G401 (cell line): ENCODE measurements around the gene FARS2. TPM values are rescaled to one million over a fixed set of nuclear protein-coding genes. Genes with fewer than 3 reads are reported as not detected.
A peak's percentile ranks its signal among the peaks of the same experiment; 100 is the strongest.

Experiments used
- DNase-seq: peaks from one replicate; pipeline ENCODE4 v3.0.0-alpha.2; 2015; ENCODE audit warnings: low spot score
- in situ Hi-C: cut with HindIII; loops from 2 replicates; pipeline ENCODE4 v1.10.0; 2016; ENCODE audit warnings: low sequenced_read_pairs, mixed read lengths
- total RNA-seq: library from RNA; depleted of rRNA; stranded (reverse); fragments of >200 nt; shearing (Covaris generic); gene quantifications from 2 replicates; pipeline ENCODE4 v1.2.3, GENCODE V29; 2014

Gene FARS2
- total RNA-seq, 1 experiment from 2014 or later: 17.7 TPM

DNA sequence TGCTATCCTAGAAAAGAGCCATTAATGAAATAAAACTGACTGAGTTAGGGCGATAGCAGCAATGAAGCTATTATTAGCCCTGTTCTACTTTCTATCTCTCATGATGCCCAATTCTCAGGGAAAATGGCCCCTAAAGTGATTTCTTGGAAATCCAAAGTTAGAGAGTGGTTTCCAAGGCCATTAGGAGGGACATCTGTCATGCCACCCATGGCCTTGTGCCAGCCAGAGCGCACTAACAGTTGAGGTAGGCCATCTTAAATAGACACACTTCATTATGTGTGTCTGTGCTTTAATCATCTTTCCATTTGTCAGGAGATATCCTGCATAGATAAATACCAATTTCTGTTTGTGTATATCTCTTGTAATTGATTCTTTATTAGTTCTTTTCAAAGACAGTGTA lies 483.8 kb downstream of the FARS2 start:
- in situ Hi-C loops: no loop called here
- no peak for DNase-seq

DNA sequence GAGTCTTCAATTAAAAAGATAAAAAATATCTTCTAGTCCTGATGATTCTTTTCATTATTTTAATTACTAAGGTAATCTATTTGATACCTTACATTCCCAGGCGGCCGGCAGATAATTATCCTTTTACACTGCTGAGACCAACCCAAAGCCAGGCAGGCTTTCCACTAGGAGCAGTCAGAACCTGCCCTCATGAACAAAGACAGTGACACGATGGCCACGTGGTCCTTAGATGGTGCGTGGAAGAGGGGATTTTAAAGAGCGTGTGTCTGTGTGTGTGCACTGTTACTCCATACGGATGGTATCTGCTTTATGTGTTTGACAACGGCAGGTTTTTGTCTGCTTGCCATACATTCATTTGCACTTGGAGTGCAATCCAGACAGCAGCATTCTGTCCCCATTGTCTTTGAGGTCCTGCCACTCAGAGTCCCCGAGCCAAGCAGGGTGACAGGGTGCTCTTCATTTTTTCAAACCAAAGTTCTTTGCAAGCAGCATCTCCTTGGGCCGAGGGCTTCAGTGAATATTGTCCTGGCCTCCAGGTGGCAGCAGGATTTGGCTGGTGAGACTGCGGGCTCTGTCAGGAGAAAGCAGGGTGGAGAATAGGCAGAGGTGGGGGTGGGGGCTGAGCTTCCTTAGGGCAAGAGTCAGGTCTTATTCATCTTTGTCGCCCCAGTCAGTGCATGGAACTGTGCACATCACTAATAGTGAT lies 484.9 kb downstream of the FARS2 start:
- no peak for DNase-seq
- in situ Hi-C loops: no loop called here

DNA sequence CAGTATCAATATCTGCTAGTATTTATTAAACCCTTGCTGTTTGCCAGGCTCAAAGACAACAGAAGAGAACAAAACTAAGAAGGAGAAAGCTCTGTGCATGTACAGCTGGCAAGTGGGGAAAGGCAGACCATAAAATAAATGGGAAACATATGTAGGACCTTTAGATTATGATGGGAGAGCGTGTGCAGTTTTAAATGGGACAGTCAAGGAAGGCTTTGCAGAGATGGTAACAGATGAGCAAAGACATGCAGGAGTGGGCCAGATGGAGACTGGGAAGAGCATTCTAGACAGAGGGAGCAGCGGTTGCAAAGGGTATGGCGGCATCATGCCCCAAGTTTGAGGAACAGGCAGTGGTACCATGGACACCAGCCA lies 485.4 kb downstream of the FARS2 start:
- in situ Hi-C loops: no loop called here
- no peak for DNase-seq

DNA sequence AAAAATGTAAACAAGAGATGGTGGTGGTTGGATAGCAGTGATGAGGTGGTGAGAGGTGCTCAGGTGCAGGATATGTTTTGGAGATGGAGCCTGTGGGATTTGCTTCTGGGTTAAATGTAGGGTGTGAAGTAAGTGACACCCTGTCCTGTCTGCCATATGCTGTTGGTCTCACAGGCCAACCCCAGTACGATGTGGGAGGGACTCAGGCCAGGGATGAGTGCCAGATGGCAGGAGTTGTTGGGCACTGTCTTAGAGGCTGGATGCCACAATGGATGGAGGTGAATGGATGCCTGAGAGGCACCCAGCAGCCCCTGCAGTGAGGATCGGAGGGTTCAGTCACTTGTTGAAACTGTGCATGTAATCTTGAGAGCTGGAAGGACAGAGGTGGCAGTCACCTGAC lies 486.1 kb downstream of the FARS2 start:
- in situ Hi-C loops: no loop called here
- peak; percentile 78 for DNase-seq

DNA sequence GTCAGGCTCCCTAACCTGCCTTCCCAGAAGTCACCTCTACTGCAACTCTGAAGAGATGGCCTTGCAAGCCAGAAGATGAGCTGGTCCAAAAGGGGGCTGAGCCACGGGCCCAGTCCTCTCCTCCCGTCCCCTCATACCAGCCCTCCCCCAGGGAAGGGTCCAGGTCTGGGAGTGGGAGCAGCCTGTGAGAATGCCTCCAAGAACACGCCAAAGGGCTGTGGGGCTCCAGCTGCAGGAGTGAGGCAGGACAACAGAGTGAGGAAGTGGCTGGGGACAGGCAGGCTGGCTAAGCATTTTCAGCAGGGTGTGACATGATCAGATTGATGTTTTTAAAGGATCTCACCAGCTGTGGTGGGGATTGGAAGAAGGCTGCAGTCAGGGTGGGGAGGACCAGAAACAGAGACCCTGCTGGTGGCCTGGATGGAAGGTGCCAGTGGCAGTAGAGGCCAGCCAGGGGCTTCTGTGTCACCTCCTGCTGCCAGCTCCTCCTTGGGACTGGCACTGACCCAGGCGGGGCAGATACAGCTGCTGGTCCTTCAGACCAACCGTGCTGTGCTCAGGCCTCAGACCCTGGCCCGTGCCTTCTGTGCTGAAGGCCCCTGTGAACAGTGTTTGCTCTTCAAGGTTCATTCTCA lies 487.8 kb downstream of the FARS2 start:
- DNase-seq: no peak
- in situ Hi-C loops: no loop called here

DNA sequence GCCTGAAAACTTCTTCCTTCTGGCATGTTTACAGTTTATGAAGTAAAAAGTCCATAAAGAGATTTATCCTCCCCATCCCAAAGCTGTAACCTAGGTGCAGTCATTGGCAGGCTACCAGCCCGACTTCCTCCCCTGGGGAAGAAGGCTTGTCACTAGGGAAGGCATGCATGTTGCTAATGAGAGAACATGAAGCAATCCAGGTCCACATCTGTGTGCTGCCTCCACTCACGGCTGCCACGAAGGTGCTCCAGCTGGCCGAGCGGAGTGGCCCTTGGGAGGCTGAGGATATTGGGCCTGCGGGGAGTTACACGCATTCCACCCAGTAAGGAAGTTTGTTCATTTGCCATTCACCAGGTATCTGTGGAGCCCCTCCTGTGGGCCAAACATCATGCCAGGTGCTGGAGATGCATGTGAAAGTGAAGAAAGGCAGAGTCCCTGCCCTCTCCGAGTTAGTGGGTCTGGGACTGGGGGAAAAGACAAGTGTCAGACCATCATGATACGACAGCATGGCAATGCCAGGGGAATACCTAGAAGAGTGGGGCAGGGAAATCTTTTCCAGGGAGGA lies 488.4 kb downstream of the FARS2 start:
- no peak for DNase-seq
- in situ Hi-C loops: no loop called here

DNA sequence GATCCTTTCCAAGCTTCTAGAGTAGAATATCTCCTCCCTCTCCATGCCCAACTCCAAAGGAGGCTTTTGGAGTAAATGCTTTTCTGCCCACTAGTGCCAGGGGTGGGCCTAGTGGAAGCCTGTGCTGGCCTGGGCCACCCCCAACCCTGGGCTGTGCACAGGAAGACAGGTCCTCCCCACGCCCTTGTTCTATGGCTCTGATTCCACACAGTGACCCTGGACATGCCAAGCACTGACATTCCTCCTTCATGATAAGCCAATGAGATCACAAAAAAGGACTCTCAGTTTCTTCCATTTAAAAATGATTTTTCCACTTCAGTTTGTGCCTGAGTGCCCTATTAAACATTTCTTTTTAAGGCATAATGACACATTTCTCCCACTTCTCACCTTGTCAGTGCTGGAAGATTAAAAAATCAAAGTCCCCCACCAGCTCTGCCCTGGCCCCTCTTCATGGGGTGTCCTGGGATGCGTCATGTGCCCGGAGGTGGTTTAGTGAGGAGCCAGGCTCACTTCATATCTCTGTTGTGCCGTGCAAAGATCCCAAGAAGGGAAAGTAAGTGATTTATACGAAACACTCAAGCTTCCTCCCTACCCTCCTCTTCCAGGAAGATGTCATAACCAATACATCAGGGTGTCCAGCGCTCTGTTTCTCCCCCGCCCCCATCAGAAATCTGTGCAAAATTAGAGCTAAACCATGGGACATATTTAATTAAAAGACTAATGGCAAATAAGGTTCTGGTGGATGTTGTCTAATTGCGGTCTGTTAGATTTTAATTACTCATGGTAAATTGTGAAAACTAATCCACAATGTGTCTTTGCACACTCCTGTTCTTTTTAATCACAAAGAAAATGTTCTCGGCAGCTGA lies 490.4 kb downstream of the FARS2 start:
- no peak for DNase-seq
- in situ Hi-C loops: no loop called here

DNA sequence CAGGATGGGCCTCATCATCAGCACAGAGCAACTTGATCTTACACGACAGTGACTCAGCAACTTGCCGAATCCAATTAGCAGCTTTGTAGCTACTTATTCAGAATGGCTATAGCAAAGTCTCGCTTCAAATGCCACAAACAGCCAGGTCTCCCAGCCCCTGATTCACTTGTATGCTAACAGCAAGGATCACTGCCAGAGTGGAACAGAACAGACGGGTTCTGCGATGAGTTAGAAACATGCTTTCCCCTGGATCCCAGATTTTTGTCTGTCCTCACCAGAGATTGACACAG lies 491.0 kb downstream of the FARS2 start:
- in situ Hi-C loops: no loop called here
- DNase-seq: no peak

DNA sequence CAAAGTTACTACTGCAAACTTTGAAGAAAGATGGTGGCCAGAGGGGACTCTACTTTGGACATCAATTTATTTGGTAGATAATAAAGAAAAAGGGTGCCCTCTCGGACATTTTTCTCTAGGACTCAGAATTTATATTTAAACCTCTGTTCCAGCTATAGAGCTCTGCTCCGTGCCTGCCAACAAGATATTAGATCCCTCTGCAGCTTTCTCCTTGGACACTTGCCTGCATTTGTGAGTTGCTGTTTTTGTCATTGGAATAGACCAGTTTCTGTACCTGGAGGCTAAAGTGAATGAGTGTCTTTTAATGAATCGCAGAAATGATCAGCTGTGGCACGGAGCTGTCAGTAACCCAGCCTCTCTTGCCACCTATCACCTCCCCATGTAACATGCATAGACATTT lies 491.9 kb downstream of the FARS2 start:
- in situ Hi-C loops: no loop called here
- no peak for DNase-seq

DNA sequence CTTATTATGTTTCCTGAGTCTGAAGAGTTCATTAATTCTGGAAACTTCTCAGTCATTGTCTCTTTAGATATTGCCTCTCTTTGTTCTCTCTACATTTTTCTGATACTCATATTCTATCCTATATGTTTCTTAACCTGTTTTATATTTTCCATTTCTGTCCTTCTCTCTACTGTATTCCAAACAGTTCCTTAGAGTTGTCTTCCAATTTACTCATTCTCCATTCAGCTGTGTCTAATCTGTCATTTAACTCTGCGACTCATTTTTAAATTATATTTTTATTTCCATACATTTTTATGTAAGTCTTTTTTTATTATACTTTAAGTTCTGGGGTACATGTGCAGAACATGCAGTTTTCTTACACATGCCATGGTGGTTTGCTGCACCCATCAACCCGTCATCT lies 493.6 kb downstream of the FARS2 start:
- DNase-seq: no peak
- in situ Hi-C loops: no loop called here

DNA sequence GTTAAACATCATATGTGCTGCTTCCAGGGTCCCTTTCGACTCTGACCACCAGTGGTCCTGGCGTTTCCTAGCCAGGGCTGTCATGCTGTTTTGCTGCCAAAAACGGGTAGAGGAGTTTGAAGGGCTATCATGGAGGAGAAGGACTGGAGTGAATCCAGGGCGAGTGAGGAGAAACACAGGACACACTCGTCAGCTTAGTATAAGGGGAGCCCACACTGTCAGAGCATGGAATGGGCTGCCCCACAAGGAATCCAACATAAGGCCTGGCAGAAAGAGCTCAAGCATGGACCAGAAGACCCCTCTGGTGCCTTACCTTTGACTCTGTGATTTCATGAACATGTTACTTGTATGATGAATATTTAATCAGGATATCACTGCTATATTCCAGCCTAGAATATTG lies 498.3 kb downstream of the FARS2 start:
- in situ Hi-C loops: no loop called here
- no peak for DNase-seq

DNA sequence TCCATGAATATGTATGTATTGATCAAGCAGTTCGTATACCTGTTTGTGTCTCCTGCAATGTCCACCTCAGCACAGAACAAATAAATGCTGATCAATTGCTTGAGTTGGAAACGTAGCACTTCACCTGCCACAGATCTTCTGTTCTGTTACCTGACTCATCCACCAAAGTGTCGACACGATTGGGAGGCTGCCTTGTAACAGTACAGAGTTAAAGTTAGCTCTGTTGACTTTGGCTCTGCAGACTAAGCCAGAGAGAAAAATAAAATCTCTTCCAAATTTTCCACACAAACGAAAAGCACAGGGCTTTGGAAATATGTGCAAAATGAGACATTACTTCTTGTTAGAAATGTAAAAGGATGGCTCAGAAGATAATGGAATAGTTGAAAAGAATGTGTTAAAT lies 500.1 kb downstream of the FARS2 start:
- in situ Hi-C loops: no loop called here

DNA sequence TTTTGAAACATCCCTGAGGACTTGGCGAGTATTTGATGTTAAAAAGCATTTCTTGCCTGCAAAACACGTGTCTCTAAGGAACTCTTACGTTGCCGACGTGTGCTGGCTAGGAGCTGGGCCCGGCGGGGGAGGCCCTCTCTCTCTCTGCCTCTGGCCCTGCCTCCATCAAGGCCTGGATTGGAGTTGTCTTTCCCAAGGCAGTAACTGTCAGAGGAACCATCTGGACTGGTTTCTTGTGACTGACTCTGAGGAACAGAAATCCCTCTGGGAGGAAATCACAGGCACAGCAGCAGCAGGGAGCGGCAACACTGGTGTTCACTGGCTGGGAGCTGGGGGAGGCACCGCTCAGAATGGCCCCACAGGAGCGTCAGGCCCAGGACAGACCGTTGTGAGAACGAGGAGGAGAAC lies 501.3 kb downstream of the FARS2 start:
- in situ Hi-C loops: no loop called here
- DNase-seq: no peak

More for the DNA sequence above, 500.1 kb downstream of the FARS2 start:
- no peak for DNase-seq

DNA sequence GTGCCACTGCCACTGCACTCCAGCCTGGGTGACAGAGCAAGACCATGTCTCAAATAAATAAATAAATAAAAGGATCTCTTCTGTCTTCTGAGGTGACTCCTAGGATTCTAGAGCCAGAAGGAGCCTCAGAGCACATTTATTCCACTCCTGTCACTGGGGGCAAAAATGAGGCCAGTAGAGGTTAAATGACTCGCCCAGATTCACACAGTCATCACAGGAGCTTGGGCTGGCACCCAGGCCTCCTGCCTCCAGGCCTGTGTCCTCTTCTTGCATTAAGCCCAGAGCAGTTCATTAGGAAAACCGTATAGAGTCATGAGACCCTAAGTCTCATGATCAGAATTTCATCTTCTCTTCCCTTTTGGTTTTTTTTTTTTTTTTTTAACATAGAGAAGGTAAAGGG lies 502.1 kb downstream of the FARS2 start:
- DNase-seq: no peak
- in situ Hi-C loops: no loop called here

DNA sequence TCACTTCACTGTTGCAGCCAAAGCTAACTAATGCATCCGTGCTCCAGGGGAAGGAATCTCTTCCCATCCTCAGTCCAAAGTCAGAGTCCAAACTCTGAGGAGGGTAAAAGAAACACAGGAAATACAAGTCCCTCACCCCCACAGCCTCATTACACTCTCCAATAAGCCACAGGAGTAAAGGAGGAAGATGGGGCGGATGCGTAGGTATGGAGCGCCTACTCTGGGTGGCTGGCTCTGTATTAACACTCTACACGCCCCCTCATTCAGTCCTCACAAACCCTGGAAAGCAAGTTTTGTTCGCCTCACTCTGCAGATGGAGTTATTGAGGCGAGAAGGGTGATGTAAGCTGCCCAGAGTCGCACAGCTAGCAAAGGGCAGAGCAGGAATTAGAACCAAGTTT lies 502.6 kb downstream of the FARS2 start:
- no peak for DNase-seq
- in situ Hi-C loops: no loop called here

DNA sequence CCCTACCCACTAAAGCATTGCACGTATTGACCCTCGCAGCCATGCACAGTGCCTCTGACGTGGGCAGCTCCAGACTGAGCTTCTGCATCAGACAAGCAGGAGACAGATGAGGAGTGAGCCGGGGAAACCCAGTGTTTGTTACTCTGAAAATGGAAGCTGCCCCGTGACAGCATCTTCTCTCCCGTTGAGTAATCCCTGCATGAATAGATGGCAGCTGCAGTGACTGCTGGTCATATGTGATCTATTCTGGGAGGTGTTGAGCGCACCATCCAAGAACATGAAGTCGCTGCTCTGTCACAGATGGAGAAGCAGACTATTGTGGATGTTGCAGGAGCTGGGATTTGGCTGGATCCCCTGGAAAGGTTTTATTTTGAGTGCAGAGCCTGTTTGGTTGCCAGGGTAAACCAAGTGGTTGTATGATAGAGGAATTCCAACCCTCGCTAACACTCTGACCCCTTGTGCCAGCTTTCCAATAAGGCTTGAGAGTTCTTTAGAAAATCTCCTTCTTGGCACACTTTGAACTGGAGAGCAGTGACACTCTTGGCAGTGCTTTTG lies 503.2 kb downstream of the FARS2 start:
- peak; percentile 85 for DNase-seq
- in situ Hi-C loops: no loop called here

DNA sequence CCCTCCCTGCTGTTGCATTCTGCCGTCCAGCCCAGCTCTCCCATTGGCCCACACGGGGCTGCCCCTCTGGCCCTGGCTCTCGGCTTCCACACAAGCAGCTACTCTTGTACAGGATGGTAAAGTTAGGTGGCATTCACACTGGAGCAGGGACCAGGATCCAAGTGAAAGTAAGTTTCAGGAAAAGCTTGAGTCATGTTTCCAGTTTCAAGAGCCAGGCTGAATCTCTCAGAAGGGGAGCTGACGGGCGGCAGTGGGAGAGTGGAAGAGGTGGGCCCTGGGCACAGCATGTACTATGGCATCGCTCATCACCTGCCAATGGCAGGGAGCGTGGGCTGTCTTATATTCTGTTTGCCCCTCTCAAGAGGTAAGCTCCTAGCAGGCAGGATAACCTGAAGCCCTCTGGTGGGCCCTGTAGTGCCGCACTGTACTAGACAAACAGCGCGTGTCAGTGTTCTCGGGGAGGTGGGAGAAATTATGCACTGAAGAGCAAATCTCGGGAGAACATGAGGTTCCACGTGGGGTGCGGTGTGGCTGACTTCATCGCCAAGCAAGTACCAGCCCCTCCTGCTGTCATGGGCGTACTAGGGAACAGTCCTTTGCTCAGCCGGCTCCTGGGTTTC lies 503.9 kb downstream of the FARS2 start:
- DNase-seq: no peak
- in situ Hi-C loops: no loop called here

DNA sequence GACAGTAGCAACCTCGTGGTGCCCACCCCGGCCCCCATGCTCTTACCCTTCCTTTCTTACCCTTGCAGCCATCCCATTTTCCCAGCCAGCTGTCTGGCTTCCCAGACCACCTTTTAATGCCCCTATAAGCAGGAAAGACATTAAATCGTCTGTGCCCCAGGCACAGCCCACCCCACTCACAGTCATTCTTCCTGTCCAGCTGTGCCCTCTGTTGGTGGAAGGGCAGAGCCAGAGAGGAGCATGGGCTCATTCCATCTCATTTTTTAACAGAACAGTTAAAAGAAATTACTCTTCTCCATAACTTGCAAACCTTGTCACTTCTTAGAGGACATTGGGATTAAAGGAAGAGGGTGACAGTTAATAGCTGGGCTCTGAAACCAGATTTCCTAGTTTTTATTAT lies 504.9 kb downstream of the FARS2 start:
- in situ Hi-C loops: no loop called here
- DNase-seq: no peak

DNA sequence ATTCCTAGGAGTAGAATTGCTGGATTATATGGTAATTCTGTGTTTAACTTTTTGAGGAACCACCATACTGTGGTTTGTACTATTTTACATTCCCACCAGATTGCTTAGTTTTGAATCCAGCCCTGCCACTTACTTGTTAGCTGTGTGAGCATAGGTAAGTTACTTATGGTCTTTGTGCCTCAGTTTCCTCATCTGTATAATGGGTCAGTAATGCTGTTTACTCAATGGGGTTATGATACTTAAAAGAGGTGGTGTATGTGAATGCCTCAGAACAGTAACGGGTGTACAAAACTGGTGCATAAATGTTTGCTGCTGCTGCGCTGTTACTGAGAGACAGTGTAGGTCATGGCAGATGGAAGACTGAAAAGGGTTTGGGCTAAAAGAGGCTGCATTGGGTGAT lies 506.2 kb downstream of the FARS2 start:
- in situ Hi-C loops: no loop called here
- no peak for DNase-seq

DNA sequence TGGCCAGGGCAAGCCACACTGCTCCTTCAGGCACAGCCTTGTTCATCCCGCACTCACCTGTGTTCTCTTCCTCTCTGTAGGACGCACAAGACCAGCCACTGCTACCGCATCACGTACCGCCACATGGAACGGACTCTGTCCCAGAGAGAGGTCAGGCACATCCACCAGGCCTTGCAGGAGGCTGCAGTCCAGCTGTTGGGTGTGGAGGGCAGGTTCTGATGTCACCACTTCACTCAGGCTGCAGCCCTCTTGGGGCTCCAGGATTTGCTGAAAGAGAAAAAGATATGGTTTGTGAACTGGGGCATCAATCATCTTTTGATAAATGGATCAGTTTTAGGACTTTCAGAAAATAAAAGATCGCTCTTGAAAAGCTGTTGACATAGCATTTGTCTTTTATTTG lies 509.9 kb downstream of the FARS2 start:
- DNase-seq: no peak

More for the DNA sequence above, 509.9 kb downstream of the FARS2 start:
- in situ Hi-C loops: no loop called here
